SK-N-MC (cell line): ENCODE results near the gene RPL37A.

Experiments
- DNase-seq: peaks from one replicate; pipeline ENCODE4 v3.0.0-alpha.2; 2011; ENCODE audit warnings: low read depth, low spot score
- H3K27ac ChIP-seq: fragments of 200-600 bp; sonication (generic); 2 replicates; pipeline ENCODE4 v1.5.1; 2016; ENCODE audit warnings: mixed run types
- H3K36me3 ChIP-seq: fragments of 200-600 bp; sonication (generic); 2 replicates; pipeline ENCODE4 v1.6.1; 2017; ENCODE audit warnings: antibody characterized with exemption, low read length, mixed read lengths; ENCODE audit not compliant: insufficient read depth
- H3K4me3 ChIP-seq: fragments of 200-600 bp; sonication (generic); 2 replicates; pipeline ENCODE4 v1.5.1; 2016
- H3K9ac ChIP-seq: fragments of 200-600 bp; sonication (generic); 2 replicates; pipeline ENCODE4 v1.8.0; 2017; ENCODE audit warnings: mixed run types, mixed read lengths; ENCODE audit not compliant: insufficient read length
- H3K9me3 ChIP-seq: fragments of 200-600 bp; sonication (generic); 2 replicates; pipeline ENCODE4 v1.6.1; 2017; ENCODE audit warnings: low read depth, mild to moderate bottlenecking, antibody characterized with exemption, low read length, moderate library complexity, mixed read lengths
- EZH2 ChIP-seq: fragments of 200-600 bp; sonication (generic); IDR thresholded peaks from one replicate; pipeline ENCODE4 v1.6.1; 2017; ENCODE audit warnings: antibody characterized with exemption
- FOXP2 ChIP-seq: optimal IDR thresholded peaks from 2 replicates; pipeline ENCODE3; 2011; ENCODE audit warnings: mild to moderate bottlenecking, moderate library complexity; ENCODE audit not compliant: insufficient read depth; ENCODE audit errors: extremely low read length, control extremely low read depth
- POLR2AphosphoS5 ChIP-seq: IDR thresholded peaks from 2 replicates; pipeline ENCODE4 v1.6.1; 2012; ENCODE audit warnings: mild to moderate bottlenecking, low read depth, low read length, borderline replicate concordance

Gene RPL37A

GRCh38 chr2:216539791-216540241 lies 41.2 kb downstream of the RPL37A start:
- Histone ChIP-seq H3K36me3 (no peaks in the 10 kb centered on the region), H3K27ac (no peak overlapping the region), H3K9ac (no peak overlapping the region), H3K4me3 (no peak overlapping the region), H3K9me3 (no peaks in the 10 kb centered on the region)
- DNase-seq = no peak
- TF ChIP-seq FOXP2 (no peak), EZH2 (no peak), POLR2AphosphoS5 (no peak)

GRCh38 chr2:216540920-216541319 lies 42.3 kb downstream of the RPL37A start:
- Histone ChIP-seq H3K27ac (no peak overlapping the region), H3K9me3 (no peaks in the 10 kb centered on the region), H3K4me3 (no peak overlapping the region), H3K9ac (no peak overlapping the region), H3K36me3 (no peaks in the 10 kb centered on the region)
- TF ChIP-seq POLR2AphosphoS5 (no peak), EZH2 (no peak), FOXP2 (no peak)
- DNase-seq = no peak

- no peaks in the 10 kb centered on the region for H3K9me3 ChIP-seq
- H3K27ac ChIP-seq = no peak overlapping the region
- H3K9ac ChIP-seq = no peak overlapping the region
- no peak for DNase-seq
- H3K4me3 ChIP-seq = no peak overlapping the region
- TF ChIP-seq FOXP2 (no peak), POLR2AphosphoS5 (no peak), EZH2 (no peak)
- H3K36me3 ChIP-seq = no peaks in the 10 kb centered on the region
Observed at GRCh38 chr2:216541505-216541904, 42.9 kb downstream of the RPL37A start.

GRCh38 chr2:216545359-216545758 lies 46.7 kb downstream of the RPL37A start:
- no peak overlapping the region for H3K9ac ChIP-seq
- H3K4me3 ChIP-seq = 0 out of 2 replicates have a peak overlapping the region, but pooled peaks have one; percentile 4
- no peak for DNase-seq
- H3K36me3 ChIP-seq = no peaks in the 10 kb centered on the region
- no peaks in the 10 kb centered on the region for H3K9me3 ChIP-seq
- H3K27ac ChIP-seq = peak overlapping the region; percentile 57; the same call in 1 of the 2 replicates
- TF ChIP-seq FOXP2 (no peak), EZH2 (no peak), POLR2AphosphoS5 (no peak)

- no peak for DNase-seq
- peak overlapping the region; percentile 71; the same call in 1 of the 2 replicates for H3K27ac ChIP-seq
- TF ChIP-seq EZH2 = no peak
- peak; percentile 20; the same call in 1 of the 2 replicates for TF ChIP-seq POLR2AphosphoS5
- TF ChIP-seq FOXP2 = no peak
- no peak overlapping the region for H3K9ac ChIP-seq
- H3K9me3 ChIP-seq = no peaks in the 10 kb centered on the region
- H3K4me3 ChIP-seq = 0 out of 2 replicates have a peak overlapping the region, but pooled peaks have one; percentile 1
- no peaks in the 10 kb centered on the region for H3K36me3 ChIP-seq
Observed at GRCh38 chr2:216546241-216546640, 47.6 kb downstream of the RPL37A start.

- no peaks in the 10 kb centered on the region for H3K36me3 ChIP-seq
- H3K4me3 ChIP-seq = no peak overlapping the region
- no peak for DNase-seq
Observed at GRCh38 chr2:216546641-216547403, 48.2 kb downstream of the RPL37A start.

GRCh38 chr2:216548901-216549331 lies 50.3 kb downstream of the RPL37A start:
- H3K9ac ChIP-seq = no peak overlapping the region
- no peak for DNase-seq
- no peak overlapping the region for H3K27ac ChIP-seq
- TF ChIP-seq FOXP2 (no peak), POLR2AphosphoS5 (no peak), EZH2 (no peak)
- no peaks in the 10 kb centered on the region for H3K9me3 ChIP-seq
- no peak overlapping the region for H3K4me3 ChIP-seq
- no peaks in the 10 kb centered on the region for H3K36me3 ChIP-seq

More at GRCh38 chr2:216546641-216547403, 48.2 kb downstream of the RPL37A start:
- peak overlapping the region; percentile 71; the same call in 1 of the 2 replicates for H3K27ac ChIP-seq
- H3K9me3 ChIP-seq = no peaks in the 10 kb centered on the region
- TF ChIP-seq POLR2AphosphoS5 (no peak), EZH2 (no peak), FOXP2 (no peak)
- H3K9ac ChIP-seq = no peak overlapping the region

- TF ChIP-seq EZH2 (no peak), FOXP2 (no peak), POLR2AphosphoS5 (no peak)
- no peak overlapping the region for H3K4me3 ChIP-seq
- H3K36me3 ChIP-seq = no peaks in the 10 kb centered on the region
- H3K9ac ChIP-seq = no peak overlapping the region
- H3K9me3 ChIP-seq = no peaks in the 10 kb centered on the region
- H3K27ac ChIP-seq = no peak overlapping the region
- DNase-seq = no peak
Observed at GRCh38 chr2:216549926-216550690, 51.5 kb downstream of the RPL37A start.
